K562 (cell line): ENCODE results near the gene B3GALNT1. TPM values are rescaled to one million over a fixed set of nuclear protein-coding genes. Genes with fewer than 3 reads are reported as not detected.

Source experiments
- CBX3 ChIP-seq, 2 experiments: IDR thresholded peaks; 1 replicate in 1 of 2; 2 replicates in 1 of 2; pipeline ENCODE4 v1.6.1; 2012; ENCODE audit warnings: inconsistent platforms in 2 of 2, low read length in 2 of 2, borderline replicate concordance in 1 of 2, control low read depth in 1 of 2
- CREBBP ChIP-seq: IDR thresholded peaks from one replicate; pipeline ENCODE4 v1.6.1; 2012; ENCODE audit warnings: low read depth, mild to moderate bottlenecking, control low read depth, inconsistent platforms, low read length
- HES1 ChIP-seq: fragments of 450-650 bp; IDR thresholded peaks from 2 replicates; pipeline ENCODE4 v1.6.1; 2016; ENCODE audit warnings: low read depth, mild to moderate bottlenecking, moderate library complexity
- NFRKB ChIP-seq: fragments of 450-650 bp; IDR thresholded peaks from 2 replicates; pipeline ENCODE4 v1.6.1; 2016; ENCODE audit warnings: low read depth
- NR2C1 ChIP-seq, 2 experiments: fragments of 450-650 bp; IDR thresholded peaks; 2 replicates each; pipeline ENCODE4 v1.6.1; 2017; ENCODE audit warnings: mild to moderate bottlenecking in 2 of 2, antibody characterized with exemption in 1 of 2, inconsistent platforms in 1 of 2, missing compliant biosample characterization in 1 of 2, missing genetic modification characterization in 1 of 2
- TCF3 ChIP-seq: sonication (generic); formaldehyde crosslinking; IDR thresholded peaks from 2 replicates; pipeline ENCODE4 v1.4.0; 2020; ENCODE audit warnings: mild to moderate bottlenecking, missing genetic modification reagents
- ZBTB34 ChIP-seq: fragments of 250-450 bp; sonication (Bioruptor Pico); IDR thresholded peaks from 2 replicates; pipeline ENCODE4 v1.8.0; 2021; ENCODE audit warnings: mild to moderate bottlenecking, moderate library complexity
- ZFP36 ChIP-seq: fragments of 150-350 bp; IDR thresholded peaks from 2 replicates; pipeline ENCODE4 v1.6.1; 2018; ENCODE audit warnings: low read length, low read depth; ENCODE audit not compliant: partially characterized antibody
- ZNF232 ChIP-seq: sonication (generic); formaldehyde crosslinking; IDR thresholded peaks from 2 replicates; pipeline ENCODE4 v1.8.0; 2022; ENCODE audit warnings: mild to moderate bottlenecking, missing genetic modification reagents
- polyA plus RNA-seq, 8 experiments: library from polyadenylated mRNA; depleted of rRNA in 4 of 8; stranded (reverse) in 5 of 8; unstranded in 3 of 8; fragments of >200 nt; fragmentation: Nextera tagmentation in 2 of 8; fragmentation: Illumina TruSeq in 1 of 8; extraction: Ambion mirVana in 2 of 8; extraction: Trizol in 1 of 8; gene quantifications; 2 replicates each; pipeline versions ENCODE4 v1.2.1 to v1.2.3, GENCODE V29; 2011 to 2014; ENCODE audit warnings: inconsistent platforms in 1 of 8, missing spikeins in 1 of 8
- total RNA-seq, 7 experiments: library from RNA; depleted of rRNA in 6 of 7; stranded (reverse); fragments of >200 nt in 6 of 7; fragmentation: Illumina TruSeq in 2 of 7; extraction: Trizol in 2 of 7; gene quantifications; 2 replicates each; pipeline versions ENCODE4 v1.2.1 to v1.2.3, GENCODE V29; 2011 to 2021; ENCODE audit warnings: low replicate concordance in 1 of 7
- TF ChIP-seq, protein P1 (sequence below), 2 experiments: IDR thresholded peaks; 2 replicates each; pipeline ENCODE4 v1.6.1; 2011; ENCODE audit warnings: borderline replicate concordance in 1 of 2, control low read depth in 1 of 2, low read depth in 1 of 2, low read length in 1 of 2, mild to moderate bottlenecking in 1 of 2, mixed read lengths in 1 of 2, moderate library complexity in 1 of 2; ENCODE audit not compliant: insufficient read depth in 1 of 2, insufficient read length in 1 of 2, poor library complexity in 1 of 2, severe bottlenecking in 1 of 2; ENCODE audit errors: extremely low read depth in 1 of 2
- TF ChIP-seq, protein P2 (sequence below), 2 experiments: fragments of 450-650 bp in 1 of 2; sonication (generic) in 1 of 2; formaldehyde crosslinking in 1 of 2; IDR thresholded peaks; 2 replicates each; pipeline versions ENCODE4 v1.7.1 to v1.9.0; 2016 to 2022; ENCODE audit warnings: inconsistent platforms in 1 of 2, mild to moderate bottlenecking in 1 of 2, missing genetic modification reagents in 1 of 2
- TF ChIP-seq, protein P3 (sequence below): sonication (generic); formaldehyde crosslinking; IDR thresholded peaks from 2 replicates; pipeline ENCODE4 v1.8.0; 2022; ENCODE audit warnings: missing genetic modification reagents, mild to moderate bottlenecking, borderline replicate concordance

The B3GALNT1 gene
- total and polyA plus RNA-seq, 9 of the 15 experiments (the other 6 are each of a cell fraction or from before 2014, with no cell fraction given) = 0.53 to 2.0 (median 1.2) TPM

GRCh38 chr3:161100994-161101393, 4.2 kb downstream of the B3GALNT1 start (continued):
- TF ChIP-seq ZBTB34 (CRISPR knock-in tag) = no peak
- TF ChIP-seq NFRKB = no peak
- no peak for TF ChIP-seq HES1
- TF ChIP-seq, protein P1, sequence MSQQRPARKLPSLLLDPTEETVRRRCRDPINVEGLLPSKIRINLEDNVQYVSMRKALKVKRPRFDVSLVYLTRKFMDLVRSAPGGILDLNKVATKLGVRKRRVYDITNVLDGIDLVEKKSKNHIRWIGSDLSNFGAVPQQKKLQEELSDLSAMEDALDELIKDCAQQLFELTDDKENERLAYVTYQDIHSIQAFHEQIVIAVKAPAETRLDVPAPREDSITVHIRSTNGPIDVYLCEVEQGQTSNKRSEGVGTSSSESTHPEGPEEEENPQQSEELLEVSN (IDR thresholded peaks at IDR 0.05; ENCODE audit: borderline replicate concordance in 1 of 2, extremely low read depth in 1 of 2, insufficient read depth in 1 of 2, insufficient read length in 1 of 2, low read depth in 1 of 2, low read length in 1 of 2, poor library complexity in 1 of 2, severe bottlenecking in 1 of 2) = no peak
- TF ChIP-seq NR2C1 (IDR thresholded peaks at IDR 0.05) = no peak
- TF ChIP-seq NR2C1 (tag; IDR thresholded peaks at IDR 0.05) = no peak
- TF ChIP-seq ZFP36 = no peak
- no peak for TF ChIP-seq CBX3 (IDR thresholded peaks at IDR 0.05; ENCODE audit: borderline replicate concordance in 1 of 2, low read length in 2 of 2)
- TF ChIP-seq ZNF232 (CRISPR knock-in tag) = no peak
- TF ChIP-seq, protein P2, sequence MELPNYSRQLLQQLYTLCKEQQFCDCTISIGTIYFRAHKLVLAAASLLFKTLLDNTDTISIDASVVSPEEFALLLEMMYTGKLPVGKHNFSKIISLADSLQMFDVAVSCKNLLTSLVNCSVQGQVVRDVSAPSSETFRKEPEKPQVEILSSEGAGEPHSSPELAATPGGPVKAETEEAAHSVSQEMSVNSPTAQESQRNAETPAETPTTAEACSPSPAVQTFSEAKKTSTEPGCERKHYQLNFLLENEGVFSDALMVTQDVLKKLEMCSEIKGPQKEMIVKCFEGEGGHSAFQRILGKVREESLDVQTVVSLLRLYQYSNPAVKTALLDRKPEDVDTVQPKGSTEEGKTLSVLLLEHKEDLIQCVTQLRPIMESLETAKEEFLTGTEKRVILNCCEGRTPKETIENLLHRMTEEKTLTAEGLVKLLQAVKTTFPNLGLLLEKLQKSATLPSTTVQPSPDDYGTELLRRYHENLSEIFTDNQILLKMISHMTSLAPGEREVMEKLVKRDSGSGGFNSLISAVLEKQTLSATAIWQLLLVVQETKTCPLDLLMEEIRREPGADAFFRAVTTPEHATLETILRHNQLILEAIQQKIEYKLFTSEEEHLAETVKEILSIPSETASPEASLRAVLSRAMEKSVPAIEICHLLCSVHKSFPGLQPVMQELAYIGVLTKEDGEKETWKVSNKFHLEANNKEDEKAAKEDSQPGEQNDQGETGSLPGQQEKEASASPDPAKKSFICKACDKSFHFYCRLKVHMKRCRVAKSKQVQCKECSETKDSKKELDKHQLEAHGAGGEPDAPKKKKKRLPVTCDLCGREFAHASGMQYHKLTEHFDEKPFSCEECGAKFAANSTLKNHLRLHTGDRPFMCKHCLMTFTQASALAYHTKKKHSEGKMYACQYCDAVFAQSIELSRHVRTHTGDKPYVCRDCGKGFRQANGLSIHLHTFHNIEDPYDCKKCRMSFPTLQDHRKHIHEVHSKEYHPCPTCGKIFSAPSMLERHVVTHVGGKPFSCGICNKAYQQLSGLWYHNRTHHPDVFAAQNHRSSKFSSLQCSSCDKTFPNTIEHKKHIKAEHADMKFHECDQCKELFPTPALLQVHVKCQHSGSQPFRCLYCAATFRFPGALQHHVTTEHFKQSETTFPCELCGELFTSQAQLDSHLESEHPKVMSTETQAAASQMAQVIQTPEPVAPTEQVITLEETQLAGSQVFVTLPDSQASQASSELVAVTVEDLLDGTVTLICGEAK (IDR thresholded peaks at IDR 0.05) = no peak
- TF ChIP-seq, protein P2 (CRISPR knock-in tag; IDR thresholded peaks at IDR 0.05) = no peak
- TF ChIP-seq, protein P3, sequence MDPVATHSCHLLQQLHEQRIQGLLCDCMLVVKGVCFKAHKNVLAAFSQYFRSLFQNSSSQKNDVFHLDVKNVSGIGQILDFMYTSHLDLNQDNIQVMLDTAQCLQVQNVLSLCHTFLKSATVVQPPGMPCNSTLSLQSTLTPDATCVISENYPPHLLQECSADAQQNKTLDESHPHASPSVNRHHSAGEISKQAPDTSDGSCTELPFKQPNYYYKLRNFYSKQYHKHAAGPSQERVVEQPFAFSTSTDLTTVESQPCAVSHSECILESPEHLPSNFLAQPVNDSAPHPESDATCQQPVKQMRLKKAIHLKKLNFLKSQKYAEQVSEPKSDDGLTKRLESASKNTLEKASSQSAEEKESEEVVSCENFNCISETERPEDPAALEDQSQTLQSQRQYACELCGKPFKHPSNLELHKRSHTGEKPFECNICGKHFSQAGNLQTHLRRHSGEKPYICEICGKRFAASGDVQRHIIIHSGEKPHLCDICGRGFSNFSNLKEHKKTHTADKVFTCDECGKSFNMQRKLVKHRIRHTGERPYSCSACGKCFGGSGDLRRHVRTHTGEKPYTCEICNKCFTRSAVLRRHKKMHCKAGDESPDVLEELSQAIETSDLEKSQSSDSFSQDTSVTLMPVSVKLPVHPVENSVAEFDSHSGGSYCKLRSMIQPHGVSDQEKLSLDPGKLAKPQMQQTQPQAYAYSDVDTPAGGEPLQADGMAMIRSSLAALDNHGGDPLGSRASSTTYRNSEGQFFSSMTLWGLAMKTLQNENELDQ = no peak
- TF ChIP-seq CREBBP = no peak
- TF ChIP-seq TCF3 (CRISPR knock-in tag) = no peak
